Measurements from ENCODE around the gene AFAP1.

DNA sequence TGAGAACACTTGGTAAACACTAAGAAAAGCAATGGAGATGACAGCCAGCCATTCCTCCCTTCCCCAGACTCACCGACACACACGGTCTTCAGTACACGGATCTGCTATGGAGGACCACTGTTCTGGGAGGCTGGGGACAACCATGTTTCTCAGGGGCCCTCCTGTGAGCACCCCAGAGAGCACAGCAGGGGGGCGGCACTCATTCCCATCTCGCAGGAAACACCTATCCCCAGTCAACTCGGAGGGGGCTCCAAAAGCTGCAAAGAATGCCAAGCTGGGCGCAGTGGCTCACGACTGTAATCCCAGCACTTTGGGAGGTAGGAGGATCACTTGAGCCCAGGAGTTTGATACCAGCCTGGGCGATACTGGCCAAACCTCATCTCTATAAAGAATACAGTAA is 172.1 kb downstream of the AFAP1 start:
- TF ChIP-seq POLR2A (IDR thresholded peaks at IDR 0.05; ENCODE audit: low read depth, low read length) (no peak), POLR2AphosphoS5 (IDR thresholded peaks at IDR 0.05; ENCODE audit: low read depth, low read length) (no peak)
